Ishikawa (cell line): ENCODE measurements around the gene CYB5RL.

Experiments used
- CEBPB ChIP-seq: IDR thresholded peaks from 2 replicates; pipeline ENCODE4 v1.6.1; 2012
- FOXM1 ChIP-seq: IDR thresholded peaks from 2 replicates; pipeline ENCODE4 v1.6.1; 2012; ENCODE audit warnings: low read depth, borderline replicate concordance
- MAX ChIP-seq: IDR thresholded peaks from 2 replicates; pipeline ENCODE4 v1.6.1; 2012
- REST ChIP-seq: IDR thresholded peaks from 2 replicates; pipeline ENCODE4 v1.6.1; 2012; ENCODE audit warnings: low read depth, mild to moderate bottlenecking

DNA sequence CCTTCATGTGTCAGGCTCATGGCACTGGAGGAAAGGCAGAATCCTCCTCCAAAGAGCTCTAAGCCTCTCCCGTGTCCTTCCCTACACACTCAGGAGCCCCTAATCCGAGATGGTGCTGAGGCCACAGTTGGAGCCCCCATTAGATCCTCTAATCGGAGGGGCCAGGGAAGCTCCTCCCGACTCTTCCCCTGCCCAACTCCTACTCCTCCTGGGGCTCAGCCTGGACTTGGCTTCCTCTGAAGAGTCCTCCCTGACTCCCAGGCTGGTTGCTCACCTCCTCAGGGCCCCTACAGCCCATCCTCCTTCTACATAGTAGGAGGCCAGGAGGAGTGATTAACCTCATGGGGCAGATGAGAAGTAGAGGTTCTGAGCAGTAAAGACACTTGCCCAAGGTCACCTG lies 25.7 kb downstream of the CYB5RL start:
- no peak for TF ChIP-seq REST
- no peak for TF ChIP-seq MAX
- no peak for TF ChIP-seq CEBPB
- no peak for TF ChIP-seq FOXM1
